ENCODE measurements around the gene BBS7. TPM values are rescaled to one million over a fixed set of nuclear protein-coding genes. Genes with fewer than 3 reads are reported as not detected.

BBS7 gene
- total RNA-seq, 1 experiment from 2014 or later: 26.2 TPM

- Histone ChIP-seq H3K23ac (ENCODE audit: insufficient read length, low read depth, low read length) (no peak overlapping the region), H3K14ac (ENCODE audit: insufficient read depth, low read length) (no peak overlapping the region), H4K8ac (replicated peaks; ENCODE audit: insufficient read length, low read depth, low read length) (no peak overlapping the region), H3K79me1 (ENCODE audit: insufficient read depth, low read depth, low read length, poor library complexity, severe bottlenecking) (no peaks in the 10 kb centered on the region), H3K23me2 (ENCODE audit: insufficient read length, low read depth, low read length, poor library complexity, severe bottlenecking) (no peaks in the 10 kb centered on the region), H3K27ac (ENCODE audit: insufficient read length, low read depth, low read length) (no peak overlapping the region), H3K4me2 (ENCODE audit: insufficient read depth, insufficient read length, low read length) (no peak overlapping the region), H3K4ac (ENCODE audit: low read depth, low read length) (no peak overlapping the region), H2AFZ (ENCODE audit: low read length) (no peak overlapping the region), H2BK12ac (ENCODE audit: insufficient read length, low read depth, low read length) (no peak overlapping the region), H3K56ac (ENCODE audit: insufficient read length, low read depth, low read length) (no peak overlapping the region), H2AK5ac (ENCODE audit: insufficient read length, low read length) (no peak overlapping the region), H2BK120ac (ENCODE audit: low read depth, low read length, poor library complexity, severe bottlenecking) (no peak overlapping the region), H2BK20ac (ENCODE audit: low read depth, low read length, poor library complexity, severe bottlenecking) (no peak overlapping the region), H4K20me1 (ENCODE audit: control insufficient read depth, insufficient read depth, insufficient read length) (no peaks in the 10 kb centered on the region), H4K91ac (ENCODE audit: insufficient read length, low read depth, low read length) (no peak overlapping the region), H3K4me1 (ENCODE audit: insufficient read depth, low read length) (no peaks in the 10 kb centered on the region), H3K18ac (ENCODE audit: insufficient read length, low read depth, low read length) (no peak overlapping the region), H3T11ph (ENCODE audit: low read length) (no peak overlapping the region), H3K9ac (ENCODE audit: extremely low read depth, insufficient read length, low read length) (no peak overlapping the region), H4K5ac (ENCODE audit: insufficient read length, low read depth, low read length) (no peak overlapping the region), H2BK5ac (ENCODE audit: insufficient read length, low read length) (no peak overlapping the region), H3K9me3 (ENCODE audit: control insufficient read depth, low read depth, low read length) (no peaks in the 10 kb centered on the region), H3K79me2 (ENCODE audit: insufficient read depth, low read length) (no peaks in the 10 kb centered on the region), H3K27me3 (ENCODE audit: insufficient read depth, low read length) (no peaks in the 10 kb centered on the region), H2BK15ac (ENCODE audit: low read depth, low read length) (no peak overlapping the region)
- Mint-ChIP-seq H3K36me3 (ENCODE audit: insufficient read depth in 1 of 3, low read depth in 3 of 3) (no peaks in the 10 kb centered on the region), H3K27ac (no peak overlapping the region), H3K4me1 (peaks cover 0 to 2% of the 10 kb centered on the region in 2 experiments; a peak in 1 of 4 replicates), H3K9me3 (no peaks in the 10 kb centered on the region), H3K4me3 (no peak overlapping the region), H3K27me3 (ENCODE audit: low read depth) (peaks cover 5% of the 10 kb centered on the region)
- 0 out of 3 replicates have a peak, but pooled peaks have one; percentile 13 for TF ChIP-seq CTCF (conservative IDR thresholded peaks at IDR 0.05)
- no peak for DNase-seq
- no CpG with 5 or more reads among the region's 4 CpGs for WGBS (ENCODE audit: extremely low coverage, insufficient read length, low lambda C conversion rate)
Observed at GRCh38 chr4:121877041-121877773, 6.9 kb upstream of the BBS7 start.
